Astrocyte of the cerebellum (primary cell): ENCODE measurements around the gene RASAL2.

Experiments used
- DNase-seq: peaks from one replicate; pipeline ENCODE4 v3.0.0-alpha.2; 2011; ENCODE audit warnings: low read depth
- H3K4me3 ChIP-seq: 2 replicates; pipeline ENCODE4 v1.5.1; 2011; ENCODE audit warnings: mild to moderate bottlenecking, low read depth, low read length, moderate library complexity
- CTCF ChIP-seq: IDR thresholded peaks from 2 replicates; pipeline ENCODE4 v1.5.1; 2012; ENCODE audit warnings: low read length, low read depth, moderate library complexity, mild to moderate bottlenecking; ENCODE audit errors: missing control alignments
- in situ Hi-C: cut with HindIII; loops from 2 replicates; pipeline ENCODE4 v1.10.0; 2017; ENCODE audit warnings: low sequenced_read_pairs

The RASAL2 gene

GRCh38 chr1:178098262-178098661 lies 4.4 kb downstream of the RASAL2 start:
- in situ Hi-C loops, result no loop called here
- DNase-seq, result no peak
- H3K4me3 ChIP-seq, result no peak overlapping the region
- no peak for TF ChIP-seq CTCF

- no peak for DNase-seq
- in situ Hi-C loops, result no loop called here
Measured at GRCh38 chr1:178101266-178101630, 7.3 kb downstream of the RASAL2 start.

DNA sequence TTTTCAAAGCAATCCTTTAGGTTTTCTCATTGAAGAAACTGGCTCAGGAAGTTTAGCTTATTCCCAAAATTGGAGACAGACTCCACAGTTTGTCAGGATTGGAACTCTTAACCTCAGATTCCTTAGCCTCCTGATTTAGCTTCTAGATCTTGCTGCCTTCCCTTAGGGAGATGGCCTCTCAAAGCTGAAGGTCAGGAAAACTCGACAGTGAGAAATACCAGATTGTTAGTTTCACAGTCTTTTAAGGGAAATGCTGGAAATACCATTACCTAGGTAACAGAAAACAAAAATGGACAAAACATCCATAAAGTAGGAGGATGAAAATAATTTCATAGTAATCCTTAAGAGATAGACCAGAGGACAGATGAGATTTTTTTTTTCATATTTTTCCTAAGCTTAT lies 7.8 kb downstream of the RASAL2 start:
- no peak for DNase-seq
- no peak overlapping the region for H3K4me3 ChIP-seq
- TF ChIP-seq CTCF, result no peak
- in situ Hi-C loops, result no loop called here

More at GRCh38 chr1:178101266-178101630, 7.3 kb downstream of the RASAL2 start:
- no peak overlapping the region for H3K4me3 ChIP-seq
- TF ChIP-seq CTCF, result no peak

DNA sequence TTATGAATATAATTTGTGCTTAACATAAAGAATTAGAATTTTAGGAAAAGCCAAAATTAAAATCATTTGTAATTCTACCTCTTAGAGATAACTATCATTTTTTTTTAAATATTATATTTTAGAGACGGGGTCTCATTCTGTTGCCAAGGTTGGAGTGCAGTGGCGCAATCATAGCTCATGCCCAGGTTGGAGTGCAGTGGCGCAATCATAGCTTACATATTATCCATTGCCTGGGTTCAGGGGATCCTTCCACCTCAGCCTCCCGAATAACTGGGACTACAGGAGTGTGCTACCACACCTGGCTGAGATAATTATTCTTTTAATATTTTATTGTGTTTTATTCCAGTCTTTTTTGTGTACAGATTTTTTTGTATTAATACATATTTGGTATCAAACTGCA lies 8.3 kb downstream of the RASAL2 start:
- in situ Hi-C loops, result no loop called here
- TF ChIP-seq CTCF, result no peak
- no peak for DNase-seq
- no peak overlapping the region for H3K4me3 ChIP-seq

DNA sequence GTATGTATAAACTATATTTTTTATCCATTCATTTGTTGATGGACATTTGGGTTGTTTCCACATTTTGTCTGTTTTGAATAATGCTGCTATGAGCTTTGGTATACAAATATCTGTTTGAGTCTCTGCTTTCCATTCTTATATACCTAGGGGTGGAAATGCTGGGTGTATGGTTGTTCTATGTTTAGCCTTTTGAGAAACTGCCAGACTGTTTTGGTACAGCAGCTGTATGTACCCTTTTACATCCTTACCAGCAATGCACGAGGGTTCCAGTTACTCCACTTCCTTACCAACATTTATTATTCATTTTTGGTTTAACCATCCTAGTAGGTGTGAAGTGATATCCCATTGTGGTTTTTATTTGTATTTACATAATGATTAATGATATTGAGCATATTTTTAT lies 13.9 kb downstream of the RASAL2 start:
- no peak for TF ChIP-seq CTCF
- DNase-seq, result no peak
- in situ Hi-C loops, result no loop called here
- H3K4me3 ChIP-seq, result no peak overlapping the region

DNA sequence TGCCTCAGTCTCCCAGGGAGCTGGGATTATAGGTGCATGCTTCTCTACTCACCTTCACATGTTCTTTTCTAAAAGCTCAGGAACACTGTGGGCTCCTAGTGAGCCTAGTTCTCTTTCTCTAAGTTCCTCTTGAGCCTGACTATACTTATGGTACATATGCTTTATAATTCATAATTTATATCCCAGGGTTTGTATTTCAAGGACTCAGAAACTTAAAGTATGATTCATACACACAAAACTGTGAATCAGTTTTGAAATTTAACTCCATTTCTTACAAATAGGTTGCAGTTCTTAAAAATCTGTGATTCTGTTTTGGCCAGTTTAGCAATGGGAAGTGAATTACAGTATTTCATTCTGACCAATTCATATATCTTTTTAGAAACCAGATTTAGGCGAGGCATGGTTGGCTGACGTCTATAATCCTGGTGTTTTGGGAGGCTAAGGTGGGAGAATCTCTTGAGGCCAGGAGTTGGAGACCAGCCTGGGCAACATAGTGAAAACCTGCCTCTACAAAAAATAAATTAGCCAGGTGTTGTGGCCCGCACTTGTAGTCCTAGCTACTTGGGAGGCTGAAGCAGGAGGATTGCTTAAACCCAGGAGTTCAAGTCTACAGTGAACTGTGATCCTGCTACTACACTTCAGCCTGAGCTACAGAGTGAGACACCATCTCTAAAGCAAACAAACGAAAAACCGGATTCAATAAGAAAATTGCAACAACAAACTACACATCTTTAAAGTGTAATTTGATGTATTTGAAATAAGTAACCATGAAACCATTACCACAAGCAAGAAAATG lies 15.6 kb downstream of the RASAL2 start:
- H3K4me3 ChIP-seq, result no peak overlapping the region
- no peak for TF ChIP-seq CTCF
- in situ Hi-C loops, result no loop called here
- no peak for DNase-seq
